CD4-positive, alpha-beta T cell treated with Interleukin-12 subunit alpha and Interleukin-12 subunit beta, for 1 hour (primary cell): ENCODE results near the gene EIF4E3.

Experiments
- DNase-seq: peaks from one replicate; pipeline ENCODE4 v3.0.0-alpha.2; 2020

Gene EIF4E3

GRCh38 chr3:71725271-71725991 is at the start of gene EIF4E3:
EIF4E3 (minus strand) TSS chr3:71725402; CDS start chr3:71725367, 35 bp downstream.
- peak; percentile 49 for DNase-seq

GRCh38 chr3:71771884-71772283 is 46.7 kb upstream of the EIF4E3 start:
- no peak for DNase-seq

DNA sequence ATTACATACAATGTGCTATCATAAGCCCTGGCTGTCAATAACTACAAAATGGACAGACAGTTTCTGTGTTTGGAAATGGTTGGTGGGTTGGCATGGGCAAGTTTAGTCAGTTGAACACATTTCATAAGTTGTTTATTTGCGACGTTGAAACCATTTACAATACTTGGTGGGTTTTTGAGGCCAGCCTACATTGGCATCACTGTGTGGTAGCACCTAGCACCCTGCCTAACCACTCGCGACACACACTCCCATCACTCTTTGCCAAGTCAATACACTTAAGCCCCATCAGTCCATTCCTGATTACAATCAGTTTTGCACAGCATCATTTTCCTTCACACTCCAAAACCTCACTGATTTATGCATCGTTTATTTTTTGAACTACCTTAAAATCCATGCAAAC is 45.9 kb upstream of the EIF4E3 start:
- DNase-seq = no peak

DNA sequence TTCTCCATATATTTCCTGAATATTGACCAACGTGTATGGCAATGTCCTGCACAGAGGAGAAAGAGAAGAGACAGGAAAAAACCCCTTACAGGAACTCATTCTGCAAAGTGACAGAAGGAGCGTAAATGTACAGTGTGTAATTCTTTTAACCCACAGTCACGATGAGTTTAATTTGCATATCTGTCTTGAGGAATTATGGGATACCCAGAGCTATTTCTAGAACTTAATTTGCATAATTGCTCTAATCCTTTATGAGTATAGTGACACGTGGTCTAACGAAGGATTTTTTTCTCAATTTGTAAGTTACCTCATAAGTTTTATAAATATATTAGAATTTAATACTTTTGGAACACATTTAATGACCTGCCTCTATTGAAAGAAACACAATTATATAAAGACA is 38.2 kb upstream of the EIF4E3 start:
- no peak for DNase-seq

GRCh38 chr3:71760140-71760539 is 34.9 kb upstream of the EIF4E3 start:
- DNase-seq = no peak

DNA sequence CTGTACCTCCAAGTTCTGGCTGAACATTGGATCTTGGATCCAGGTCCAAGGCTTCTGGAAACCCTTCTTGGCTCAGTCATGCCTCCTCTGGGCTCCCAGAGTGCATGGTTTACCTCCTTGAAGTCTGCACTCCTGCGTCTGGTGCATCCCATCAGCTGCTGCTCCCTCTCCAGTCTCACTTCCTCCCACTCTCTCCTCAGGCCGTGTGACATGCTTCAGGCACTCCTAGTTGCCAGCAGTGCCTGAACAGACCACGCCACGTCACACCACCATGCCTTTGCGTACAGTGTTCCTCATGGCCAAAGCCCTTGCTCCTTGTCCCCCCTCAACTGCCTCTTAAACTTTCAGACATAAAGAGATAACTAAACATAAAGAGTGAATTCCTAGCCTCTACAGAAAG is 34.2 kb upstream of the EIF4E3 start:
- no peak for DNase-seq

GRCh38 chr3:71758091-71758490 is 32.9 kb upstream of the EIF4E3 start:
- no peak for DNase-seq

- no peak for DNase-seq
Observed at GRCh38 chr3:71754610-71755253, 29.5 kb upstream of the EIF4E3 start.

DNA sequence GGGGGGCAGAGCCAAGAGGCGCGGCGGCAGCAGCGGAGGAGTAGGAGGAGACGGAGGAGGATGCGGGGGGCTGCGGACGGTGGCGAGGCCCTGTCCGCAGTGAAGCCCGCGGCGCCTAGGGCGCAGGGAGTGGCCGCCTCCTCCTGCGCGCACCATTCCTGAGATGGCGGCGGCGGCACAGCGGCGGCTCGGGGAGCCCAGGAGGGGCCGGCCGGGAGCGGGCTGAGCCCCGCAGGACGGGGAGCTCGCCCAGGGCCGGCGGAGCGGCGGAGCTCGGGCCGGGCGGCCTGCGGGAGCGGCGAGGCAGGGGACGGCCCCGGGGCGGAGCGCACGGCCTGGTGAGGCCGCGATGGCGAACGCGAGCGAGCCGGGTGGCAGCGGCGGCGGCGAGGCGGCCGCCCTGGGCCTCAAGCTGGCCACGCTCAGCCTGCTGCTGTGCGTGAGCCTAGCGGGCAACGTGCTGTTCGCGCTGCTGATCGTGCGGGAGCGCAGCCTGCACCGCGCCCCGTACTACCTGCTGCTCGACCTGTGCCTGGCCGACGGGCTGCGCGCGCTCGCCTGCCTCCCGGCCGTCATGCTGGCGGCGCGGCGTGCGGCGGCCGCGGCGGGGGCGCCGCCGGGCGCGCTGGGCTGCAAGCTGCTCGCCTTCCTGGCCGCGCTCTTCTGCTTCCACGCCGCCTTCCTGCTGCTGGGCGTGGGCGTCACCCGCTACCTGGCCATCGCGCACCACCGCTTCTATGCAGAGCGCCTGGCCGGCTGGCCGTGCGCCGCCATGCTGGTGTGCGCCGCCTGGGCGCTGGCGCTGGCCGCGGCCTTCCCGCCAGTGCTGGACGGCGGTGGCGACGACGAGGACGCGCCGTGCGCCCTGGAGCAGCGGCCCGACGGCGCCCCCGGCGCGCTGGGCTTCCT is 28.8 kb upstream of the EIF4E3 start, which contains the start of gene GPR27:
TSS of gene GPR27 (plus strand) at position 155 of the 909 bp plus-strand sequence. CDS start at position 350, 195 bp downstream.
- no peak for DNase-seq

GRCh38 chr3:71752831-71753700 is 27.9 kb upstream of the EIF4E3 start:
- DNase-seq = no peak

DNA sequence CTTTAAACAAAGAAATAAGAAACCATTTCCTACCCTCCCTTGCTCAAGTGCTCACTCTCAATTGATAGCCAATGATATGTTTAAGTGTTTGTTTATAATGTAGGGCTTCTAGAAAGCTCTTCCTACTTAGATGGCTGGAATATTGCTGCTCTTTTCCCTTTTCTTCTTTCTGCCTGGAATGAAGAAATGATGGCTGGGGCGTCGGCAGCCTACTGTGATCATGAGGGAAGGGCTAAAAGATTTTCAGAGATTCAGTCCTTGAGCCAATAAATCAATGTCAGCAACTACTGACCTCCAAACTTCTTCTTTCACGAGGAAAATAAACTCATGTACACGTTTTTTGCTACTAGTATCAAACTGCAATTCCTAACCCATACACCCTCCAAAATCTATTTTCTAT is 26.4 kb upstream of the EIF4E3 start:
- no peak for DNase-seq

DNA sequence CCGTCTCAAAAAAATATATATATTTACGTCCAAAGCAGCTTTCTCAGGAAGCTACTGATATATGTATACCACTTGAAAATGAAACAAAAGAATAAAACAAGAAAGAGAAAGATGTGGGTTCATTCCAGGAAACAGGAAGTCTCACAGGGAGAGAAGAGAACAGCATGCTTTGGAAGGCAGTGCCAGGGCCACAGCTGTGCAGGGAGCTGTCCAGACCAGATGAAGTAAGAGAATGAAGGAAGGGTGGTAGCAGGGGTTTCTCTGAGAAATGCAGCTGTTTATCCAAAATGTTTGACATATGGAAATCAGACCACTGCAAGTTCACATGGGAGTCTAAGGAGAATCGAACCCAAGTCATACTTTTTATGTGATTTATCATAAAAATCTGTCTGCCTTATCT is 19.5 kb upstream of the EIF4E3 start:
- DNase-seq = no peak

DNA sequence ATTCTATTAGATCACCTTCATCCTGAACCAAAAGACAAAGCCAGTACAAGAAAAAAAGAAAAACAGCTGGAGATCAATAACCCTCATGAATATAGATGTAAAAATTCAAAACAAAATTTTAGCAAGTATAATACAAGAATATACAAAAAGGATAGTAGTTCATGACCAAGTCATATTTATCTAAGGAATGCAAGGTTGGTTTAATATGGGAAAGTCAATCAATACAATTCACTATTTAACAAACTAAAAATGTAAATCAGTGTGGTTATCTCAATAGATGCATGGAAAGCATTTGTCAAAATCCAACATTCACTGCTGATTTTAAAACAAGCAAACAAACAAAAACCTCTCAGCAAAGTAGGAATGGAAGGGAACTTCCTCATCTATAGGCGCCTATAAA is 17.4 kb upstream of the EIF4E3 start:
- no peak for DNase-seq

DNA sequence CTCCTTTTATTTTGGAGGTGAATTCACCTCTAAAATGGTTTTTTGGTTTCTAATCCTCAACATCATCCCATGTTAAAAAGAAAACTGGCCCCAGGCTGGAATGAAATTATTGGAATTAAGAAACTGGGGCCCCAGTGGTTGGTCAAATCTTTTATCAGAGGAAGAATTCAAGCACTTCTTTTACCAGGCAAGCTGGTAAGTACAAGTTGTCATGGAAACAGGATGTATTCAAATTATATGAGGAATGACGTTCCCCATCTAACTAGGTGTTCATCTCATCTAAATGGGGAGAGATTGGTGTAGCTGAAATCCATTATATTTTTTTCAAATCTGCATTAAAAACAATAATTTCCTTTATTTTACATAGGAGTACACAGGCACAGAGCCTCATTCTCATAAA is 9.7 kb upstream of the EIF4E3 start:
- DNase-seq = no peak

DNA sequence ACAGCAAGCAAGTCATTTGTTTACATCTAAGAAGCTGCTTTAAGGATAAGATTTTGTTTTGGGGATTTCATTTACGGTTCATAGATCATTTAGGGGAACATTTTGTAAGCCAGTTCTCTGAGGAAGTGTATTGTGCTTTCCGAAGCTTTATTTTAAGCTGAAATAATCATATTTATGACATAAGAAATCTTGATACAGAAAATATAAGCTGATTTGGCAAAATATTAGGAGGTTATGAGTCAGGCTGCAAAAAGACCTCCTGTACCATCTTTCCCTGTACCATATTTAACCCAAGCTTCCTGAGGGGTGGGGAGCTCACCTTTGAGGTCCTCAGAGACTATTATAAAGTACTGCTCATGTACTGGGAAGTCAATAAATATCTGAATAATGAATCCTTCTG is 8.1 kb upstream of the EIF4E3 start:
- DNase-seq = no peak

GRCh38 chr3:71732637-71733036 is 7.4 kb upstream of the EIF4E3 start:
- DNase-seq = no peak

- DNase-seq = peak; percentile 53
Observed at GRCh38 chr3:71728632-71729342, 3.6 kb upstream of the EIF4E3 start.

- DNase-seq = peak; percentile 71
Observed at GRCh38 chr3:71726146-71726545, 944 bp upstream of the EIF4E3 start.

- DNase-seq = peak; percentile 31
Observed at GRCh38 chr3:71724584-71725270, 475 bp downstream of the EIF4E3 start.

DNA sequence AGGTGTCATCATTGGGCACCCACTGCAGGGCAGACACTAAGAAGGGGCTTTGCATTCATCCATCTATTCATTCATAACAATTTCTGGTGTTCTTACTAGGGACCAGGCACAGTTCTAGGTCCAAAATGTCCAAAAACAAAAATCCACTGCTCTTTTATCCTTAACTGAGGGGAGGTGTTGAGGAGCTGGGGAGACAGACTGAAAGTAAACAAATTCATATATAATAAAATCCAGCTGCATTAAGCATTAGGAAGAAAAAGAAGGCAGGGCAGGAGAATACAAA is 1.1 kb downstream of the EIF4E3 start:
- no peak for DNase-seq

GRCh38 chr3:71723452-71724170 is 1.6 kb downstream of the EIF4E3 start:
- peak; percentile 74 for DNase-seq
